Effector memory CD4-positive, alpha-beta T cell (primary cell): Measurements from ENCODE around the gene CAMK2A.
"Not testable (repeated sequence)": the region's sequence is repeated elsewhere in the genome, so short reads cannot be mapped to it uniquely, and the experiment has no call there.

Source experiments
- DNase-seq, 3 donors: peaks; one replicate each; pipeline ENCODE4 v3.0.0-alpha.2; 2020
- H3K27ac ChIP-seq: 2 replicates; pipeline ENCODE4 v1.7.0; 2013; ENCODE audit warnings: mild to moderate bottlenecking, low read length, moderate library complexity; ENCODE audit not compliant: insufficient read depth, poor library complexity, severe bottlenecking
- H3K27me3 ChIP-seq: replicated peaks from 2 replicates; pipeline ENCODE4 v1.7.0; 2013; ENCODE audit warnings: mild to moderate bottlenecking, low read length; ENCODE audit not compliant: insufficient read depth, control insufficient read depth, poor library complexity, severe bottlenecking
- H3K36me3 ChIP-seq: 2 replicates; pipeline ENCODE4 v1.7.0; 2013; ENCODE audit warnings: mild to moderate bottlenecking, low read length, moderate library complexity; ENCODE audit not compliant: control insufficient read depth, insufficient read depth
- H3K4me1 ChIP-seq: 2 replicates; pipeline ENCODE4 v1.7.0; 2013; ENCODE audit warnings: low read length, mild to moderate bottlenecking; ENCODE audit not compliant: control insufficient read depth, insufficient read depth, poor library complexity, severe bottlenecking
- H3K4me3 ChIP-seq: 2 replicates; pipeline ENCODE4 v1.7.0; 2013; ENCODE audit warnings: low read length, low read depth, mild to moderate bottlenecking; ENCODE audit not compliant: insufficient read depth, poor library complexity, severe bottlenecking
- H3K9me3 ChIP-seq: 2 replicates; pipeline ENCODE4 v1.7.0; 2013; ENCODE audit warnings: mild to moderate bottlenecking, low read length, moderate library complexity; ENCODE audit not compliant: control insufficient read depth

CAMK2A gene

DNA sequence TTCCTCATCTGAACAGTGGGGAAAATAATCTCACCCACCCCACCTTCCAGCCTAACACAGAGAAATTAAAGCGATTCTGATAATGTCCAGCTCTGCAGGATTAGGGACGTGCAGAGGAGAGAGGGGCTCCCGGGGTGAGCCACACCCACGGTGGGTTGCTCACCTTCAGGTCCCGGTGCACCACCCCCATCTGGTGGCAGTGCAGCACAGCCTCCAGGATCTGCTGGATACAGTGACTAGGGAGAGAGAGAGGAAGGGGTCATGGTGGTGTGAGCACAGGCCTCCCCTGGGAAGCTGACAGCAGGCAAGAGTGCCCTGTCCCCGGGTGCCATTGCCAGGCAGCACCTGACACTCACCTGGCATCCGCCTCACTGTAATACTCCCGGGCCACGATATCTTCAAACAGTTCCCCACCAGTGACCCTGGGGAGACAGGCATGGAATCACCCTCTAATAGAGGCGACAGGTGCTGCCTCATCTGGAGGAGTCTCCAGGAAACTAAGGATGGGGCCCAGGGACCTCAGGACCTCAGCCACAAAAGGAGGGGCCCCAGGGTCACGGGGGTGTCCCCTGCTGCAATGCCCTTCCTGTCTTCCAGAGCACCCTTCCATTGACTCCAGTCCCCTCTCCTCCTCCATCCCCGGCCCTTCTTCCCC lies 33.0 kb downstream of the CAMK2A start:
- Histone ChIP-seq H3K27me3 (no peaks in the 10 kb centered on the region), H3K9me3 (no peaks in the 10 kb centered on the region), H3K27ac (no peak overlapping the region), H3K4me1 (no peaks in the 10 kb centered on the region), H3K4me3 (no peak overlapping the region), H3K36me3 (no peaks in the 10 kb centered on the region)
- no peak for DNase-seq

- no peaks in the 10 kb centered on the region for H3K4me1 ChIP-seq
- no peak for DNase-seq
- no peaks in the 10 kb centered on the region for H3K36me3 ChIP-seq
- no peaks in the 10 kb centered on the region for H3K9me3 ChIP-seq
- H3K27ac ChIP-seq: no peak overlapping the region
- no peaks in the 10 kb centered on the region for H3K27me3 ChIP-seq
- H3K4me3 ChIP-seq: no peak overlapping the region
These were observed 33.7 kb downstream of the CAMK2A start for GRCh38 chr5:150255659-150256409.

GRCh38 chr5:150254774-150255173 lies 34.8 kb downstream of the CAMK2A start:
- Histone ChIP-seq H3K27ac (no peak overlapping the region), H3K36me3 (no peaks in the 10 kb centered on the region), H3K4me3 (no peak overlapping the region), H3K27me3 (no peaks in the 10 kb centered on the region), H3K4me1 (no peaks in the 10 kb centered on the region), H3K9me3 (no peaks in the 10 kb centered on the region)
- DNase-seq: no peak

DNA sequence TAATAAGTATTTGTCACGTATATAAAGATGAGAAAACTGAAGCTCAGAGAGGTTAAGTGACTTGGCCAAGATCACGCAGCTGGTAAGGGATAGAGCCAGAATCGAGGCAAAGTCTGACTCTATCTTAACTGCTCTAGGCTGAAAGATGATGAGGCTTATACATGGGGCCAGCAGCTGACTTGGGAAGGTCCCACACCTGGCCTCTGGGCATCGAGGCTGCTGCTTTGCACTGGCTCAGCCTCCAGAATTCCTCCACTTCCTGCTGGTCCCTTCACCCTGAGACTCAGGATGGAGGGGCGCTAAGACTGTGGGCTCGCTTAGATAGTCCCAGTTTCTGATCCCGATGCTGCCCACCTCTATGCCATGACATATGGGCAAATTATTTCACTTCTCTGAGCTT lies 35.2 kb downstream of the CAMK2A start:
- no peaks in the 10 kb centered on the region for H3K9me3 ChIP-seq
- no peaks in the 10 kb centered on the region for H3K36me3 ChIP-seq
- H3K27ac ChIP-seq: no peak overlapping the region
- H3K4me1 ChIP-seq: no peaks in the 10 kb centered on the region
- no peak overlapping the region for H3K4me3 ChIP-seq
- no peak for DNase-seq
- no peaks in the 10 kb centered on the region for H3K27me3 ChIP-seq

GRCh38 chr5:150253416-150254208 lies 36.0 kb downstream of the CAMK2A start:
- Histone ChIP-seq H3K4me3 (no peak overlapping the region), H3K4me1 (no peaks in the 10 kb centered on the region), H3K27ac (no peak overlapping the region), H3K27me3 (no peaks in the 10 kb centered on the region), H3K36me3 (no peaks in the 10 kb centered on the region), H3K9me3 (no peaks in the 10 kb centered on the region)
- no peak for DNase-seq

DNA sequence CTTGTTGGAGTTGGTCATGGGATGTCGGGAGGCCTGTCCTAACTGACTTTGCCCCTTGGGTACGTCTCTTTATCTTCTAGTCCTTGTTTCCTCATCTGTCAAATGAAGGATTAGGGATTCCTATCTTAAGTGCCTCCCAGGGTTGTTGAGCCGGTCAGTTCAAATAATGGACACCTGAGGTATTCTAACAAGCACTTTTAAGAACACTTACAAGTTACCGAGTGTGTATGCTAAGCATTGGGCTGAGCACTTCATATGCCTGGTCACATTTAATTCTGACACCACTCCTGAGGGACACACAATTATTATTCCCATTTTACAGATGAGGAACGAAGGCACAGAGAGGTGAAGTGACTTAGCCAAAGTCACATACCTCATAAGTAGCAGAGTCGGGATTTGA lies 37.1 kb downstream of the CAMK2A start:
- DNase-seq: no peak
- H3K27ac ChIP-seq: no peak overlapping the region
- no peaks in the 10 kb centered on the region for H3K4me1 ChIP-seq
- H3K9me3 ChIP-seq: no peaks in the 10 kb centered on the region
- no peaks in the 10 kb centered on the region for H3K36me3 ChIP-seq
- H3K4me3 ChIP-seq: no peak overlapping the region
- H3K27me3 ChIP-seq: no peaks in the 10 kb centered on the region

DNA sequence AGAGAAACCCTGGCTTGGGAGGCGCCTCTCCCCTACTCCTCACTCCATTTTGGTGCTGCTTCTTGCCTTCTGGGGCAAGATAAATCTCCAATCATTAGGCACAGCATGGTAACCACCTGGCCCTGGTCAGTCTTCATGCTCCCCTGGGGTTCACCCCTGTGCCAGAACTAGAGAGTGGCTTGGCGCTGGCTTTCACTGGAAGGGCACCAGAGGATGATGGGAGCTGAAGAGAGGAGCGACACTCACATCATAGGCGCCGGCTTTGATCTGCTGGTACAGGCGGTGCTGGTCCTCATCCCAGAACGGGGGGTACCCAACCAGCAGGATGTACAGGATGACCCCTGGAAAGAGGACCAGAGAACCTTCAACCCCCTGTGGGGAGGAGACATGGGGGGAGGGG lies 38.1 kb downstream of the CAMK2A start:
- Histone ChIP-seq H3K9me3 (no peaks in the 10 kb centered on the region), H3K4me1 (no peaks in the 10 kb centered on the region), H3K27ac (no peak overlapping the region), H3K27me3 (no peaks in the 10 kb centered on the region), H3K4me3 (no peak overlapping the region), H3K36me3 (no peaks in the 10 kb centered on the region)
- no peak for DNase-seq

GRCh38 chr5:150249744-150250143 lies 39.8 kb downstream of the CAMK2A start:
- H3K27ac ChIP-seq: no peak overlapping the region
- no peaks in the 10 kb centered on the region for H3K27me3 ChIP-seq
- H3K36me3 ChIP-seq: no peaks in the 10 kb centered on the region

DNA sequence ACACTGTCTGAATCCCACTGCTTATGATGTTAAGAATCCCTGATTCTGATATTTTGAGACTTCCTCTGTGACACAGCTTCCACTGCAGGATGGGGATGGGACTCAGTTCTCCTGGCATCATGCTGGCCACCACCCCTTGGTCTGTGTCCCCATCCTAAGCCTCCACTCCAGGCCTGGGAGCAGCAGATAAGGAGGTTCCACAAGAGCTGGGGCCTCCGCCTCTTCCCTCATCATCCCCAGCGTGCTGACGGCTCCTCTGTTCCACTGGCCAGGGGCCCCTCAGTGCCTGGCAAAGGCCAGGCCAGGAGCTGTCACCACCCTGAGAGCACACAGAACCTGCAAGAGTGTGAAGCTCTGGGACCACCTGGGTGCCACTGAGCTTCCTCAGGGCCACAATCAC lies 40.6 kb downstream of the CAMK2A start:
- DNase-seq: no peak
- H3K4me3 ChIP-seq: no peak overlapping the region
- no peak overlapping the region for H3K27ac ChIP-seq
- H3K27me3 ChIP-seq: no peaks in the 10 kb centered on the region
- no peaks in the 10 kb centered on the region for H3K9me3 ChIP-seq
- H3K4me1 ChIP-seq: no peaks in the 10 kb centered on the region
- no peaks in the 10 kb centered on the region for H3K36me3 ChIP-seq

More at GRCh38 chr5:150249744-150250143, 39.8 kb downstream of the CAMK2A start:
- Histone ChIP-seq H3K9me3 (no peaks in the 10 kb centered on the region), H3K4me1 (no peaks in the 10 kb centered on the region), H3K4me3 (no peak overlapping the region)
- DNase-seq: no peak

GRCh38 chr5:150248493-150248892 lies 41.1 kb downstream of the CAMK2A start:
- not testable (repeated sequence) for H3K4me1 ChIP-seq, H3K9me3 ChIP-seq, DNase-seq, H3K27me3 ChIP-seq, H3K36me3 ChIP-seq, H3K27ac ChIP-seq, H3K4me3 ChIP-seq
